Osteocyte (in vitro differentiated cells): ENCODE results near the gene SLC19A2. TPM values are rescaled to one million over a fixed set of nuclear protein-coding genes. Genes with fewer than 3 reads are reported as not detected.

Experiments used
- DNase-seq: peaks from one replicate; pipeline ENCODE4 v3.0.0; 2021; ENCODE audit warnings: mixed read lengths; ENCODE audit not compliant: unreplicated experiment; ENCODE audit errors: extremely low spot score
- H3K27ac Mint-ChIP-seq: one replicate; pipeline ENCODE4 v1.8.0; 2021; ENCODE audit warnings: mild to moderate bottlenecking, mixed read lengths; ENCODE audit not compliant: unreplicated experiment
- H3K27me3 Mint-ChIP-seq: one replicate; pipeline ENCODE4 v1.8.0; 2021; ENCODE audit warnings: mixed read lengths; ENCODE audit not compliant: unreplicated experiment
- H3K36me3 Mint-ChIP-seq: one replicate; pipeline ENCODE4 v1.8.0; 2021; ENCODE audit warnings: mixed read lengths; ENCODE audit not compliant: unreplicated experiment
- H3K4me1 Mint-ChIP-seq: one replicate; pipeline ENCODE4 v1.8.0; 2021; ENCODE audit warnings: mixed read lengths; ENCODE audit not compliant: unreplicated experiment
- H3K4me3 Mint-ChIP-seq: one replicate; pipeline ENCODE4 v1.8.0; 2021; ENCODE audit warnings: mild to moderate bottlenecking, moderate library complexity, mixed read lengths; ENCODE audit not compliant: unreplicated experiment
- H3K9me3 Mint-ChIP-seq: one replicate; pipeline ENCODE4 v1.8.0; 2021; ENCODE audit warnings: mixed read lengths; ENCODE audit not compliant: unreplicated experiment
- CTCF ChIP-seq: fragments of 200-600 bp; sonication (generic); IDR thresholded peaks from 2 replicates; pipeline ENCODE4 v1.5.0; 2021; ENCODE audit warnings: antibody characterized with exemption, mild to moderate bottlenecking, moderate library complexity
- total RNA-seq: library from RNA; stranded (reverse); gene quantifications from 2 replicates; pipeline ENCODE4 v1.2.1, GENCODE V29; 2021

Gene SLC19A2
- total RNA-seq, 1 donor from 2014 or later, result 3.9 TPM

DNA sequence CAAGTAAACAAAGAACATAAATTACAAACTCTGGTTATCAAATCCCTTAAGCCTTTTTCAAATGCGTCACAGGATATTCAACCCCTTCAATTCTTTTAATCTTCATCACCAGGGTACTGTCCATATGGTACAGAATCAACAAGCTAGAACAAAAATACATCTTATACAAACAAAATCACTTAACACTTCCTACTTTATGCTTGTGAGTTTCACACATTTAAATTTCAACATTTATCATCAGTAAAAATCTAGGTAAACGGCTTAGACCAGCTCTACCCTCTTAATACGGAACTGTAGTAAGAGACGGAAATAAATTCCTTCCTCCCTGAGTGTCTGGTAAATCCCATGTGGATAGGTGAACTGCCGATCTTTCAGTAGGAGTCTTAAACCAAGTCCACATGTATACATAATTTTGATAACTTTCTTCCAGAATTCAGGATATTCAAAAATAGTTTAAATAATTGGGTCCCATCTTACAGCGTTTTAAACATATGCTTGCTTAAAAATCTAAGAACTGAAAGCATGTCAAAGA is 59.5 kb downstream of the SLC19A2 start:
- Mint-ChIP-seq H3K36me3 (no peaks in the 10 kb centered on the region), H3K4me3 (peak overlapping the region; percentile 97), H3K4me1 (peaks cover 12% of the 10 kb centered on the region), H3K27ac (no peak overlapping the region), H3K9me3 (peaks cover 7% of the 10 kb centered on the region), H3K27me3 (peaks cover 43% of the 10 kb centered on the region)
- DNase-seq, result no peak
- TF ChIP-seq CTCF, result no peak

GRCh38 chr1:169421309-169421708 is 64.4 kb downstream of the SLC19A2 start:
- no peaks in the 10 kb centered on the region for H3K36me3 Mint-ChIP-seq
- H3K9me3 Mint-ChIP-seq, result no peaks in the 10 kb centered on the region
- peaks cover 11% of the 10 kb centered on the region for H3K27me3 Mint-ChIP-seq
- H3K4me1 Mint-ChIP-seq, result no peaks in the 10 kb centered on the region
- no peak overlapping the region for H3K27ac Mint-ChIP-seq
- DNase-seq, result no peak
- no peak overlapping the region for H3K4me3 Mint-ChIP-seq
- no peak for TF ChIP-seq CTCF

DNA sequence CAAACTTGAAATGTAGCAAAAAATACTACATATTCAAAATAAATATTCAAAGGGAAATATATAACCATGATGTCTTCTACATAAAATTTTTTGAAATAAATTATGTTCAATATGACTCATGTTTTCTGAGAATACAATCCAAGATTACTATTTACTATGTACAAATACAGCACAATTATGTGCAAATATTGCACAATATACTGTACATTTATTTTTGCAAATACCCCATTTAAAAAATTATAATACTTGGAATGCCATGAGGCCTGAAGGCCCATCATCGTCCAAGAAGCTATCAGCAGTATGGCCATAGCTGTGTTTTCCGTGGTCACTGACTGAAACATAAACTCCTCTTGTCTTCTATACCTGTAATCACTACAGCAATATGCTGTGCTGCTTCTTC is 70.8 kb downstream of the SLC19A2 start:
- Mint-ChIP-seq H3K27ac (no peak overlapping the region), H3K4me3 (no peak overlapping the region), H3K9me3 (peaks cover 13% of the 10 kb centered on the region), H3K36me3 (peaks cover 3% of the 10 kb centered on the region), H3K4me1 (no peaks in the 10 kb centered on the region), H3K27me3 (peaks cover 3% of the 10 kb centered on the region)
- TF ChIP-seq CTCF, result no peak
- no peak for DNase-seq

Other genes starting within 250 kb of the SLC19A2 start
- 16.2 and 20.5 TPM in 2 replicates for gene NME7, start 118.1 kb downstream of the SLC19A2 start, total RNA-seq
- gene BLZF1, start 117.7 kb downstream of the SLC19A2 start, total RNA-seq, result 22.4 and 23.2 TPM in 2 replicates
- gene CCDC181, start 58.5 kb downstream of the SLC19A2 start, total RNA-seq, result 0.54 and 0.63 TPM in 2 replicates
- gene F5, start 100.5 kb upstream of the SLC19A2 start, total RNA-seq, result not detected in 2 replicates
- gene SELP, start 144.2 kb upstream of the SLC19A2 start, total RNA-seq, result not detected in 2 replicates
- not detected in 2 replicates for gene SELL, start 225.7 kb upstream of the SLC19A2 start, total RNA-seq
- not detected in 2 replicates for gene SELE, start 248.1 kb upstream of the SLC19A2 start, total RNA-seq